ENCODE measurements around the gene TMC4. TPM values are rescaled to one million over a fixed set of nuclear protein-coding genes. Genes with fewer than 3 reads are reported as not detected.
A peak's percentile ranks its signal among the peaks of the same experiment; 100 is the strongest.

TMC4 gene
- total and polyA plus RNA-seq, 7 experiments from 2014 or later: 0.20 to 5.9 (median 1.1) TPM; not detected in 3

DNA sequence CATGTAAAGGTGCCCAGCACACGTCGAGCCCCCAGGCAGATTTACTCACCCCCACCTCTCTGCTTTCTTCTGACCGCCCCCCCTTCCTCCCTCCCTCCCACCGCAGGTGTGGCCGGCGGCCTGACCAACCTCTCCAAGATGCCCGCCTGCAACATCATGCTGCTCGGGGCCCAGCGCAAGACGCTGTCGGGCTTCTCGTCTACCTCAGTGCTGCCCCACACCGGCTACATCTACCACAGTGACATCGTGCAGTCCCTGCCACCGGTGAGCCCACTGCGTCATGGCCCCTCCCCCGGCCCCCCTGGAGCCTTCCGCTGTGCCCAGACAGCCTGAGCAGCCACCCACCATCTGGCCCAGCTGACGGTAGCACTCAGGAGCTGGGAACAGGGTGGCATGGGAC is 48.6 kb downstream of the TMC4 start:
- peaks cover 9 to 98% (median 24%) of the 10 kb centered on the region in 3 experiments for H3K36me3 ChIP-seq (ENCODE audit: control insufficient read depth in 2 of 3, insufficient read depth in 3 of 3, low read length in 3 of 3)
- no peaks in the 10 kb centered on the region for H3K27me3 ChIP-seq (ENCODE audit: control insufficient read depth in 2 of 2, insufficient read depth in 2 of 2, low read length in 2 of 2)
- Mint-ChIP-seq H3K4me3 (no peak overlapping the region), H3K4me1 (no peaks in the 10 kb centered on the region), H3K27ac (no peak overlapping the region), H3K36me3 (peaks cover 10 to 39% (median 14%) of the 10 kb centered on the region in 5 donors), H3K9me3 (no peaks in the 10 kb centered on the region), H3K27me3 (no peaks in the 10 kb centered on the region)
- ChIA-PET POLR2A (interaction anchor here (1.9 kb wide), 1 partner anchor 9 kb away, joined by 11 read pairs; the partner anchor contains the start of genes PRPF31 and TFPT), CTCF (no interaction called here)
- H3K4me1 ChIP-seq (ENCODE audit: control insufficient read depth in 2 of 2, insufficient read depth in 2 of 2, low read length in 2 of 2): no peaks in the 10 kb centered on the region
- H3K9me3 ChIP-seq (ENCODE audit: control insufficient read depth in 2 of 3, low read length in 3 of 3): no peaks in the 10 kb centered on the region
- ATAC-seq (no peak), DNase-seq (no peak)
- intact Hi-C loops (cut with micrococcal nuclease): no loop called here
- no peak overlapping the region for H3K27ac ChIP-seq (ENCODE audit: low read depth, low read length)
- H3K4me3 ChIP-seq (ENCODE audit: low read length): no peak overlapping the region

- ATAC-seq: no peak
- peaks cover 10 to 39% (median 14%) of the 10 kb centered on the region in 5 donors for H3K36me3 Mint-ChIP-seq
- no peaks in the 10 kb centered on the region for H3K4me1 Mint-ChIP-seq
- ChIA-PET CTCF (no interaction called here), POLR2A (interaction anchor here (1.4 to 1.9 kb wide), 2 partner anchors 8 to 13 kb away, joined by 3 to 11 read pairs; partner anchors contain the start of genes PRPF31 and TFPT)
- H3K27me3 ChIP-seq (ENCODE audit: control insufficient read depth in 2 of 2, insufficient read depth in 2 of 2, low read length in 2 of 2): no peaks in the 10 kb centered on the region
- peaks cover 6 to 97% (median 24%) of the 10 kb centered on the region in 3 experiments for H3K36me3 ChIP-seq (ENCODE audit: control insufficient read depth in 2 of 3, insufficient read depth in 3 of 3, low read length in 3 of 3)
- intact Hi-C loops (cut with micrococcal nuclease): no loop called here
- no peaks in the 10 kb centered on the region for H3K9me3 Mint-ChIP-seq
- no peaks in the 10 kb centered on the region for H3K9me3 ChIP-seq (ENCODE audit: control insufficient read depth in 2 of 3, low read length in 3 of 3)
- no peaks in the 10 kb centered on the region for H3K27me3 Mint-ChIP-seq
- H3K4me3 ChIP-seq (ENCODE audit: low read length): no peak overlapping the region
- no peak overlapping the region for H3K27ac ChIP-seq (ENCODE audit: low read depth, low read length)
- H3K27ac Mint-ChIP-seq: no peak overlapping the region
- no peak for DNase-seq
- H3K4me3 Mint-ChIP-seq: no peak overlapping the region
- no peaks in the 10 kb centered on the region for H3K4me1 ChIP-seq (ENCODE audit: control insufficient read depth in 2 of 2, insufficient read depth in 2 of 2, low read length in 2 of 2)
Measured at GRCh38 chr19:54123682-54124081, 49.3 kb downstream of the TMC4 start.

DNA sequence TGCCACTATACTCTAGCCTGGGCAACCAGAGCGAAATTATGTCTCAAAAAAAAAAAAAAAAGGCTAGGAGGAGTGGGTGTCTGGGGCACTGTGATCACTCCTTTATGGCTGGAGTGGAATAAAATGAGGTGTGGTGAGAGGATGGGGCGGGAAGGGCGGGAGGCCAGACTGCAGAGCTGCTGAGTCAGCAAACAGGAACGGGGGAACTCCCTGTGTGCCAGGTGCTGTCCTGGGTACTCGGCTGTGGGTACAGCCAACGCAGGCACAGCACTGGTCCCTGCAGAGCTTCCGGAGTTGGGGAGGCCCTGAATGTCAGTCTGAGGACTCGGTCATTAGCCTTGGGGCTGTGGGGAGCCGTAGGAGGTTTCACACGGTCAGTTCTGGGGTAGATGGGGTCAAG is 51.7 kb downstream of the TMC4 start:
- peaks cover 5 to 19% (median 11%) of the 10 kb centered on the region in 7 donors for H3K4me1 Mint-ChIP-seq
- ChIA-PET POLR2A (no interaction called here), CTCF (no interaction called here)
- peaks cover 3 to 40% (median 9%) of the 10 kb centered on the region in 5 donors for H3K36me3 Mint-ChIP-seq
- Histone ChIP-seq H3K36me3 (ENCODE audit: control insufficient read depth in 2 of 3, insufficient read depth in 3 of 3, low read length in 3 of 3) (peaks cover 6 to 79% (median 18%) of the 10 kb centered on the region in 3 experiments), H3K27ac (ENCODE audit: low read depth, low read length) (no peak overlapping the region), H3K9me3 (ENCODE audit: control insufficient read depth in 2 of 3, low read length in 3 of 3) (no peaks in the 10 kb centered on the region), H3K4me3 (ENCODE audit: low read length) (no peak overlapping the region), H3K27me3 (ENCODE audit: control insufficient read depth in 2 of 2, insufficient read depth in 2 of 2, low read length in 2 of 2) (no peaks in the 10 kb centered on the region), H3K4me1 (ENCODE audit: control insufficient read depth in 2 of 2, insufficient read depth in 2 of 2, low read length in 2 of 2) (peaks cover 0 to 10% of the 10 kb centered on the region in 2 donors)
- no peak for ATAC-seq
- H3K4me3 Mint-ChIP-seq: no peak overlapping the region
- intact Hi-C loops (cut with micrococcal nuclease): no loop called here
- H3K27ac Mint-ChIP-seq: no peak overlapping the region
- DNase-seq: no peak
- H3K27me3 Mint-ChIP-seq: no peaks in the 10 kb centered on the region
- H3K9me3 Mint-ChIP-seq: no peaks in the 10 kb centered on the region

- ChIA-PET POLR2A (interaction anchor here (0.8 to 5.0 kb wide), 17 partner anchors 9 to 1293 kb away, joined by 3 to 86 read pairs (median 4); partner anchors contain the start of genes CNOT3, LENG1, LENG8 and MBOAT7), CTCF (interaction anchor here (0.6 to 1.5 kb wide), 5 partner anchors 17 to 151 kb away, joined by 3 to 4 read pairs (median 3); no protein-coding TSS in a partner anchor)
- H3K27me3 Mint-ChIP-seq: peaks cover 0 to 2% (median 0%) of the 10 kb centered on the region in 5 donors
- H3K36me3 Mint-ChIP-seq: peaks cover 7 to 20% (median 14%) of the 10 kb centered on the region in 5 donors
- Histone ChIP-seq H3K9me3 (ENCODE audit: control insufficient read depth in 2 of 3, low read length in 3 of 3) (no peaks in the 10 kb centered on the region), H3K27me3 (ENCODE audit: control insufficient read depth in 2 of 2, insufficient read depth in 2 of 2, low read length in 2 of 2) (no peaks in the 10 kb centered on the region), H3K4me1 (ENCODE audit: control insufficient read depth in 2 of 2, insufficient read depth in 2 of 2, low read length in 2 of 2) (peaks cover 11 to 20% of the 10 kb centered on the region in 2 donors), H3K4me3 (ENCODE audit: low read length) (peak within 1 kb of the TSS; percentile 94), H3K27ac (ENCODE audit: low read depth, low read length) (peak within 1 kb of the TSS; percentile 88), H3K36me3 (ENCODE audit: control insufficient read depth in 2 of 3, insufficient read depth in 3 of 3, low read length in 3 of 3) (peaks cover 0 to 33% (median 6%) of the 10 kb centered on the region in 3 experiments)
- H3K27ac Mint-ChIP-seq: peak within 1 kb of the TSS; percentile 88 to 97 (median 94)
- ATAC-seq (peak; percentile 92), DNase-seq (peak; percentile 80 to 98 (median 97))
- intact Hi-C loops (cut with micrococcal nuclease): loop anchor here (1.0 to 10.0 kb wide), 14 partner anchors 13 to 1002 kb away; partner anchors contain the start of genes CNOT3 (in 2 of the 2), LENG1 (in 2 of the 2), NDUFA3 (in 2 of the 2) and PPP1R12C (in 2 of the 2)
- H3K4me1 Mint-ChIP-seq: peaks cover 23 to 48% (median 42%) of the 10 kb centered on the region in 7 donors
- H3K9me3 Mint-ChIP-seq: peaks cover 0 to 5% (median 0%) of the 10 kb centered on the region in 11 donors
- H3K4me3 Mint-ChIP-seq: peak within 1 kb of the TSS; percentile 86 to 96 (median 94)
Measured at GRCh38 chr19:54115109-54116063, 57.6 kb downstream of the TMC4 start, which contains the start of the genes PRPF31 and TFPT. Gene PRPF31 (plus strand): TSS chr19:54115754. CDS start chr19:54118279, 2,525 bp downstream. Gene TFPT (minus strand): TSS chr19:54115657. CDS start chr19:54115269, 388 bp downstream.

- POLR2A ChIA-PET: interaction anchor here (0.5 to 5.0 kb wide), 17 partner anchors 10 to 1294 kb away, joined by 3 to 86 read pairs (median 4); partner anchors contain the start of genes CNOT3, LENG1, MBOAT7 and MYADM
- CTCF ChIA-PET: interaction anchor here (0.9 to 1.5 kb wide), 3 partner anchors 12 to 22 kb away, joined by 3 read pairs; no protein-coding TSS in a partner anchor
- peak; percentile 21 for ATAC-seq
Measured at GRCh38 chr19:54114340-54115108, 58.4 kb downstream of the TMC4 start.

More at GRCh38 chr19:54114340-54115108, 58.4 kb downstream of the TMC4 start:
- Histone ChIP-seq H3K36me3 (ENCODE audit: control insufficient read depth in 2 of 3, insufficient read depth in 3 of 3, low read length in 3 of 3) (peaks cover 4 to 33% (median 10%) of the 10 kb centered on the region in 3 experiments), H3K4me1 (ENCODE audit: control insufficient read depth in 2 of 2, insufficient read depth in 2 of 2, low read length in 2 of 2) (peaks cover 11 to 20% of the 10 kb centered on the region in 2 donors), H3K4me3 (ENCODE audit: low read length) (peak overlapping the region; percentile 94), H3K27ac (ENCODE audit: low read depth, low read length) (peak overlapping the region; percentile 88), H3K9me3 (ENCODE audit: control insufficient read depth in 2 of 3, low read length in 3 of 3) (no peaks in the 10 kb centered on the region), H3K27me3 (ENCODE audit: control insufficient read depth in 2 of 2, insufficient read depth in 2 of 2, low read length in 2 of 2) (no peaks in the 10 kb centered on the region)
- peak in 8 of 9 donors; percentile 39 to 49 (median 45) for DNase-seq
- Mint-ChIP-seq H3K4me3 (peak overlapping the region; percentile 86 to 96 (median 94)), H3K4me1 (peaks cover 23 to 48% (median 42%) of the 10 kb centered on the region in 7 donors), H3K9me3 (peaks cover 0 to 5% (median 0%) of the 10 kb centered on the region in 11 donors), H3K36me3 (peaks cover 3 to 22% (median 9%) of the 10 kb centered on the region in 5 donors), H3K27me3 (peaks cover 0 to 2% (median 0%) of the 10 kb centered on the region in 5 donors), H3K27ac (peak overlapping the region; percentile 88 to 97 (median 94))
- intact Hi-C loops (cut with micrococcal nuclease): loop anchor here (1.0 to 10.0 kb wide), 14 partner anchors 12 to 1003 kb away; partner anchors contain the start of genes CNOT3 (in 2 of the 2), LENG1 (in 2 of the 2), NDUFA3 (in 2 of the 2) and PPP1R12C (in 2 of the 2)
